Prostate gland (tissue), 2 donors: ENCODE data around the gene SLC2A5. TPM values are rescaled to one million over a fixed set of nuclear protein-coding genes. Genes with fewer than 3 reads are reported as not detected.

Experiments
- DNase-seq: peaks from one replicate; pipeline ENCODE4 v3.0.0-alpha.2; 2019; ENCODE audit warnings: low spot score
- H3K27ac ChIP-seq, 2 donors: fragments of 200-600 bp; sonication (generic); 2 replicates each; pipeline ENCODE4 v1.5.1; 2017 to 2019
- H3K27me3 ChIP-seq: fragments of 200-600 bp; sonication (generic); replicated peaks from 2 replicates; pipeline ENCODE4 v1.5.1; 2019; ENCODE audit not compliant: insufficient read depth
- H3K36me3 ChIP-seq, 2 donors: fragments of 200-600 bp; sonication (generic); 1 replicate in 1 of 2; 2 replicates in 1 of 2; pipeline versions ENCODE4 v1.5.1 to v1.8.1; 2017 to 2019
- H3K4me1 ChIP-seq: fragments of 200-600 bp; sonication (generic); replicated peaks from 2 replicates; pipeline ENCODE4 v1.5.1; 2019
- H3K4me3 ChIP-seq, 2 donors: fragments of 200-600 bp; sonication (generic); 2 replicates each; pipeline ENCODE4 v1.5.1; 2017 to 2019
- H3K9me3 ChIP-seq: fragments of 200-600 bp; sonication (generic); 2 replicates; pipeline ENCODE4 v1.5.1; 2017
- POLR2A ChIP-seq: fragments of 450-650 bp; IDR thresholded peaks from one replicate; pipeline ENCODE4 v1.6.1; 2016; ENCODE audit warnings: antibody characterized with exemption, mild to moderate bottlenecking
- POLR2AphosphoS5 ChIP-seq: sonication (generic); formaldehyde crosslinking; IDR thresholded peaks from one replicate; pipeline ENCODE4 v1.6.1; 2017; ENCODE audit warnings: antibody characterized with exemption
- WGBS: methylation state at CpG from one replicate; pipeline ENCODE4 v1.1.5; 2018; 5-methylcytosine and 5-hydroxymethylcytosine counted together
- intact Hi-C: fragments of 100-400 bp; cut with DNase I; formaldehyde crosslinking; loops from one replicate; pipeline ENCODE4 v1.14.2; 2022
- total RNA-seq, 2 donors: library from RNA; depleted of rRNA; stranded (reverse); fragments of >200 nt; gene quantifications; one replicate each; pipeline ENCODE4 v1.1.0, GENCODE V29; 2016
- TF ChIP-seq, protein P1 (sequence below), 4 experiments: fragments of 200-600 bp in 2 of 4; fragments of 450-650 bp in 2 of 4; sonication (generic) in 2 of 4; IDR thresholded peaks; 1 replicate in 3 of 4; 2 replicates in 1 of 4; pipeline ENCODE4 v1.5.1; 2016 to 2019; ENCODE audit warnings: antibody characterized with exemption in 4 of 4, mild to moderate bottlenecking in 2 of 4, moderate library complexity in 2 of 4

The SLC2A5 gene
- total RNA-seq, 2 donors from 2014 or later: 25.4 to 55.0 TPM

DNA sequence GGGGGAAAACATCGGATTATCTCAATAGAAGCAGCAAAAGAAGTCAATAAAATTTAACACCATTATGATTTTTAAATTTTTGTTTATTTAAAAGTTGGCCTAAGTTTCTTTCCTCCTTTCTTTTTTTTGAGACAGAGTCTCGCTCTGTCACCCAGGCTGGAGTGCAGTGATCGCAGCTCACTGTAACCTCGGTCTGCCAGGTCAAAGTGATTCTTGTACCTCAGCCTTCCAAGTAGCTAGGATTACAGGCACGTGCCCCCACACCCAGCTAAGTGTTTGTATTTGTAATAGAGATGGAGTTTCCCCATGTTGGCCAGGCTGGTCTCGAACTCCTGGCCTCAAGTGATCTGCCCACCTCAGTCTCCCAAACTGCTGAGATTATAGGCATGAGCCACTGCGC, 20.9 kb downstream of the SLC2A5 start:
- Histone ChIP-seq H3K9me3 (no peaks in the 10 kb centered on the region), H3K27ac (no peak overlapping the region), H3K36me3 (no peaks in the 10 kb centered on the region), H3K4me3 (no peak overlapping the region), H3K4me1 (no peaks in the 10 kb centered on the region), H3K27me3 (no peaks in the 10 kb centered on the region)
- no peak for DNase-seq
- intact Hi-C loops: no loop called here
- TF ChIP-seq POLR2A: no peak
- TF ChIP-seq, protein P1, sequence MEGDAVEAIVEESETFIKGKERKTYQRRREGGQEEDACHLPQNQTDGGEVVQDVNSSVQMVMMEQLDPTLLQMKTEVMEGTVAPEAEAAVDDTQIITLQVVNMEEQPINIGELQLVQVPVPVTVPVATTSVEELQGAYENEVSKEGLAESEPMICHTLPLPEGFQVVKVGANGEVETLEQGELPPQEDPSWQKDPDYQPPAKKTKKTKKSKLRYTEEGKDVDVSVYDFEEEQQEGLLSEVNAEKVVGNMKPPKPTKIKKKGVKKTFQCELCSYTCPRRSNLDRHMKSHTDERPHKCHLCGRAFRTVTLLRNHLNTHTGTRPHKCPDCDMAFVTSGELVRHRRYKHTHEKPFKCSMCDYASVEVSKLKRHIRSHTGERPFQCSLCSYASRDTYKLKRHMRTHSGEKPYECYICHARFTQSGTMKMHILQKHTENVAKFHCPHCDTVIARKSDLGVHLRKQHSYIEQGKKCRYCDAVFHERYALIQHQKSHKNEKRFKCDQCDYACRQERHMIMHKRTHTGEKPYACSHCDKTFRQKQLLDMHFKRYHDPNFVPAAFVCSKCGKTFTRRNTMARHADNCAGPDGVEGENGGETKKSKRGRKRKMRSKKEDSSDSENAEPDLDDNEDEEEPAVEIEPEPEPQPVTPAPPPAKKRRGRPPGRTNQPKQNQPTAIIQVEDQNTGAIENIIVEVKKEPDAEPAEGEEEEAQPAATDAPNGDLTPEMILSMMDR (IDR thresholded peaks at IDR 0.05): no peak
- no peak for TF ChIP-seq POLR2AphosphoS5
- 79% methylated on average over 7 of the region's 7 CpGs for WGBS

DNA sequence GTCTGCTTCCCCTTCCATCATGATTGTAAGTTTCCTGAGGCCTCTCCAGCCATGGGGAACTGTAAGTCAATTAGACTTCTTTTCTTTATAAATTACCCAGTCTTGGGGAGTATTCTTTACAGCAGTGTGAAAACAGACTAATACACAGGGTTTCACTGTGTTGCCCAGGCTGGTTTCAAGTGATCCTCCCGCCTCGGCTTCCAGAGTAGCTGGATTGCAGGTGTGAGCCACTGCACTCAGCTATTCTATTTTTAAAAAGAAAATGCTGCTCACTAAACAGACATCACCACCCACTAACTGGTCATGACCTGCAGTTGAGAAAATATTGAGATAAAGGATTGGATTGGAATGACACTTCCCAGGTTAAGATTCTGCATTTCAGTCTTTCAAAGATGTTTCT, 22.4 kb downstream of the SLC2A5 start:
- Histone ChIP-seq H3K9me3 (no peaks in the 10 kb centered on the region), H3K27ac (no peak overlapping the region), H3K27me3 (no peaks in the 10 kb centered on the region), H3K36me3 (no peaks in the 10 kb centered on the region), H3K4me3 (no peak overlapping the region), H3K4me1 (no peaks in the 10 kb centered on the region)
- TF ChIP-seq, protein P1 (IDR thresholded peaks at IDR 0.05): no peak
- no peak for TF ChIP-seq POLR2A
- TF ChIP-seq POLR2AphosphoS5: no peak
- intact Hi-C loops: no loop called here
- WGBS: 87% methylated on average over 2 of the region's 2 CpGs
- no peak for DNase-seq

DNA sequence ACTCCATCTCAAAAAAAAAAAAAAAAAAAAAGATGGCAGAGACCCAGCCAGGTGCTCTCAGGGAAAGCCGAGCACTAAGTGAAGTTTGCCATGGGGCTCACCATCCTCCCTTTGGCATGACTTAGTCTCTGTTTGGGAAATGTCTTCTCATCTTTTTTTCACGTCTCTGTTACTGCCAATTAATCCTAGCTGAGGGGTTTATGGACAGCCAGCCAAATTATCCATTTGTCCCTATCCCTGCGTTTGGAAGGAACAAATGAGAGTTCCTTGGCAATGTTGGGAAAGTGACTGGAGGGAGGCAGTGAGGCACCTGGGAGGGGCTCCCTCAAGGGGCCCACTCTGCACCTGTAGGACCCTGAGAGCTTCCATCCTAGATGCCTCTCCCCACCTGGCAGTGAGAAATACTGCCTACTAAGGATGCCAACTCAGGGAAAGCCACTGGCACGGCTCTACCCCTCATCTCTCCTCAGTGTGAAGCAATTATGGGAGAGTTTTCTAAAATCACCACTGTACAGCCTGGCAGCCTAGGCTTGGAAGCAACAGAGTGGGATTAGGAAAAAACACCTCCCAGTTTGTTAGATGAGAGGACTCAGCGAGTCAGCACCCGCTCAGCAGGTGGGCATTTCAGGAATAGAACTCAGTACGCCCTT, 23.4 kb downstream of the SLC2A5 start:
- intact Hi-C loops: no loop called here
- DNase-seq: no peak
- no peak overlapping the region for H3K4me3 ChIP-seq

DNA sequence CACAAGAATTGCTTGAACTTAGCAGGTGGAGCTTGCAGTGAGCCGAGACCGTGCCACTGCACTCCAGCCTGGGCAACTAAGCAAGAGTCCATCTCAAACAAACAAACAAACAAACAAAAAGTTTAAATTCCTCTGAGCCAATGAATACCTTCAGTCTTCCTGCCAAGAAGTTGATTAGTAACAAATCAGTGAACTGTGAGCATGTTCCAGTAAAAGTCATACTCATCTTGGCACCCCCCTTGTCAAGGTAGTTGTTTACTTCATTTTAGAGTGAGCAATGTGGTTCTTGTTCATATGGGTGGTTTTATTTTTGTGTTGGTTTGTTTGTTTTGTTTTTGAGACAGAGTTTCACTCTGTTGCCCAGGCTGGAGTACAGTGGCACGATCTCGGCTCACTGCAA, 25.2 kb downstream of the SLC2A5 start:
- H3K9me3 ChIP-seq: no peaks in the 10 kb centered on the region
- intact Hi-C loops: no loop called here
- H3K36me3 ChIP-seq: no peaks in the 10 kb centered on the region
- H3K4me1 ChIP-seq: no peaks in the 10 kb centered on the region
- H3K27me3 ChIP-seq: no peaks in the 10 kb centered on the region
- no peak overlapping the region for H3K27ac ChIP-seq
- WGBS: 96% methylated on average over 4 of the region's 4 CpGs
- TF ChIP-seq, protein P1 (IDR thresholded peaks at IDR 0.05): no peak
- TF ChIP-seq POLR2A (no peak), POLR2AphosphoS5 (no peak)
- DNase-seq: no peak
- no peak overlapping the region for H3K4me3 ChIP-seq

More for the DNA sequence above, 23.4 kb downstream of the SLC2A5 start:
- WGBS: 62% methylated on average over 7 of the region's 7 CpGs
- Histone ChIP-seq H3K27me3 (no peaks in the 10 kb centered on the region), H3K36me3 (no peaks in the 10 kb centered on the region), H3K4me1 (no peaks in the 10 kb centered on the region), H3K27ac (no peak overlapping the region), H3K9me3 (no peaks in the 10 kb centered on the region)
- TF ChIP-seq, protein P1 (IDR thresholded peaks at IDR 0.05): no peak
- TF ChIP-seq POLR2AphosphoS5 (no peak), POLR2A (no peak)

DNA sequence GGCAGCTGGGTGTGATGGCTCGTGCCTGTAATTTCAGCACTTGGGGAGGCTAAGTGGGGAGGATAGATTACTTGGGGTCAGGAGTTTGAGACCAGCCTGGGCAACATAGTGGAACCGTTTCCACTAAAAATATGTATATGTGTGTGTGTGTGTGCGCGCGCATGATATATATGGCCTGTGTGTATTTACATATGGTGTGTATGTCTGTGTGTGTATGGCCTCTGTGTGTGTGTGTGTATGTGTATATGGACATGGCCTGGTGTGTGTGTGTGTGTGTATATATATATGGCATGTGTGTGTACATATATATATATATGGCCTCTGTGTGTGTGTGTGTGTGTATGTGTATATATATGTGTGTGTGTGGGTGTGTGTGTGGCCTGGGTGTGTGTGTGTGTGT, 27.2 kb downstream of the SLC2A5 start:
- Histone ChIP-seq H3K27ac (no peak overlapping the region), H3K4me1 (no peaks in the 10 kb centered on the region), H3K27me3 (no peaks in the 10 kb centered on the region), H3K9me3 (no peaks in the 10 kb centered on the region), H3K4me3 (no peak overlapping the region), H3K36me3 (no peaks in the 10 kb centered on the region)
- TF ChIP-seq, protein P1 (IDR thresholded peaks at IDR 0.05): no peak
- no peak for TF ChIP-seq POLR2AphosphoS5
- no peak for TF ChIP-seq POLR2A
- no peak for DNase-seq
- 91% methylated on average over 5 of the region's 5 CpGs for WGBS
- intact Hi-C loops: no loop called here
